ENCODE measurements around the gene SCFD2. TPM values are rescaled to one million over a fixed set of nuclear protein-coding genes. Genes with fewer than 3 reads are reported as not detected.

SCFD2 gene
- total RNA-seq, 4 donors from 2014 or later = 8.9 to 16.0 (median 14.8) TPM

- Histone ChIP-seq H3K4me3 (no peak overlapping the region), H3K4me1 (peaks cover 24 to 33% of the 10 kb centered on the region in 2 donors), H3K27ac (peak overlapping the region in 2 of 4 donors; percentile 1 to 27), H3K9me3 (no peaks in the 10 kb centered on the region), H3K27me3 (no peaks in the 10 kb centered on the region), H3K36me3 (no peaks in the 10 kb centered on the region)
- TF ChIP-seq CTCF (IDR thresholded peaks at IDR 0.05 in 4 of 5, conservative IDR thresholded peaks at IDR 0.05 in 1 of 5) = no peak
- no peak for TF ChIP-seq POLR2A (IDR thresholded peaks at IDR 0.05)
- peak in 1 of 2 donors; percentile 58 for DNase-seq
- intact Hi-C loops (cut with DNase I; ENCODE audit: low total_unique reads) = no loop called here
- peak; percentile 83 to 84 for ATAC-seq
- in situ Hi-C loops (cut with MboI; ENCODE audit: low sequenced_read_pairs in 4 of 4) = no loop called here
Measured at GRCh38 chr4:53089936-53090729, 275.7 kb downstream of the SCFD2 start.

GRCh38 chr4:53088152-53088551 is 277.7 kb downstream of the SCFD2 start:
- Histone ChIP-seq H3K9me3 (no peaks in the 10 kb centered on the region), H3K36me3 (no peaks in the 10 kb centered on the region), H3K4me1 (peaks cover 24 to 33% of the 10 kb centered on the region in 2 donors), H3K4me3 (no peak overlapping the region), H3K27ac (no peak overlapping the region), H3K27me3 (no peaks in the 10 kb centered on the region)
- peak; percentile 60 to 61 for ATAC-seq
- in situ Hi-C loops (cut with MboI; ENCODE audit: low sequenced_read_pairs in 4 of 4) = no loop called here
- no peak for TF ChIP-seq POLR2A (IDR thresholded peaks at IDR 0.05)
- intact Hi-C loops (cut with DNase I; ENCODE audit: low total_unique reads) = no loop called here
- DNase-seq = peak; percentile 10 to 45

GRCh38 chr4:53076374-53076958 is 289.4 kb downstream of the SCFD2 start:
- intact Hi-C loops (cut with DNase I; ENCODE audit: low total_unique reads) (no loop called here), in situ Hi-C loops (cut with MboI; ENCODE audit: low sequenced_read_pairs in 4 of 4) (no loop called here)
- no peaks in the 10 kb centered on the region for H3K27me3 ChIP-seq
- DNase-seq = no peak
- no peak overlapping the region for H3K27ac ChIP-seq
- no peaks in the 10 kb centered on the region for H3K36me3 ChIP-seq
- no peak overlapping the region for H3K4me3 ChIP-seq
- H3K9me3 ChIP-seq = no peaks in the 10 kb centered on the region
- no peak for ATAC-seq
- no peak for TF ChIP-seq CTCF (IDR thresholded peaks at IDR 0.05 in 4 of 5, conservative IDR thresholded peaks at IDR 0.05 in 1 of 5)
- no peak for TF ChIP-seq POLR2A (IDR thresholded peaks at IDR 0.05)
- no peaks in the 10 kb centered on the region for H3K4me1 ChIP-seq

GRCh38 chr4:53075162-53075785 is 290.6 kb downstream of the SCFD2 start:
- ATAC-seq = no peak
- intact Hi-C loops (cut with DNase I; ENCODE audit: low total_unique reads) (no loop called here), in situ Hi-C loops (cut with MboI; ENCODE audit: low sequenced_read_pairs in 4 of 4) (no loop called here)
- TF ChIP-seq CTCF (IDR thresholded peaks at IDR 0.05 in 4 of 5, conservative IDR thresholded peaks at IDR 0.05 in 1 of 5) = no peak
- no peak for TF ChIP-seq POLR2A (IDR thresholded peaks at IDR 0.05)
- no peaks in the 10 kb centered on the region for H3K4me1 ChIP-seq
- DNase-seq = no peak
- H3K4me3 ChIP-seq = no peak overlapping the region
- no peaks in the 10 kb centered on the region for H3K36me3 ChIP-seq
- H3K27ac ChIP-seq = no peak overlapping the region
- no peaks in the 10 kb centered on the region for H3K27me3 ChIP-seq
- H3K9me3 ChIP-seq = no peaks in the 10 kb centered on the region

- in situ Hi-C loops (cut with MboI; ENCODE audit: low sequenced_read_pairs in 4 of 4) = no loop called here
- TF ChIP-seq POLR2A (IDR thresholded peaks at IDR 0.05) (no peak), CTCF (IDR thresholded peaks at IDR 0.05 in 4 of 5, conservative IDR thresholded peaks at IDR 0.05 in 1 of 5) (no peak)
- H3K36me3 ChIP-seq = no peaks in the 10 kb centered on the region
- H3K27ac ChIP-seq = no peak overlapping the region
- ATAC-seq (no peak), DNase-seq (no peak)
- H3K4me1 ChIP-seq = peaks cover 0 to 3% of the 10 kb centered on the region in 2 donors
- H3K4me3 ChIP-seq = no peak overlapping the region
- H3K9me3 ChIP-seq = no peaks in the 10 kb centered on the region
- H3K27me3 ChIP-seq = no peaks in the 10 kb centered on the region
- intact Hi-C loops (cut with DNase I; ENCODE audit: low total_unique reads) = no loop called here
Measured at GRCh38 chr4:53068755-53069330, 297.0 kb downstream of the SCFD2 start.
